GM20000 (cell line): ENCODE measurements around the gene SH3PXD2A.

Source experiments
- DNase-seq: peaks from one replicate; pipeline ENCODE4 v3.0.0; 2012; ENCODE audit warnings: low spot score
- TF ChIP-seq, protein P1 (sequence below): IDR thresholded peaks from 2 replicates; pipeline ENCODE4 v1.5.1; 2012; ENCODE audit warnings: mild to moderate bottlenecking, control low read depth; ENCODE audit errors: extremely low read depth, missing control alignments

Gene SH3PXD2A

DNA sequence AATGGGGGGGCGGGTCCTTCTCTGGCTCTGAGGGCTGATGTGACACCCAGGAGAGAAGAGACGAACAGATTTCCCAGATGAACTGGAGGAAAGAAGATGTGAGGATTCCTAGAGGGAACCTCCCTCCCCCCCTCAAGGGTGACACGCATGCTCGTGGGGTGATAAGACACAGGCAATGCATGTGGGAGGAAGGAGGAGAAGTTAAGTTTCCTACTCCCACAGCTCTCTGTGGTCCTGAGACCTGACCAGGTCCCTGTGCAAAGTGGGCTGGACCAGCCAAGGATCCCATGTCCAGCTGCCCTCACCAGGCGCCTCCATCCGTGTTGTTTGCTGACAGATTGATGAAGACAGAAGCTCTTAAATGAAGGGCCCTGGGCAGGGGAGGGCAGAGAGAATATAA, 112.6 kb downstream of the SH3PXD2A start:
- TF ChIP-seq, protein P1, sequence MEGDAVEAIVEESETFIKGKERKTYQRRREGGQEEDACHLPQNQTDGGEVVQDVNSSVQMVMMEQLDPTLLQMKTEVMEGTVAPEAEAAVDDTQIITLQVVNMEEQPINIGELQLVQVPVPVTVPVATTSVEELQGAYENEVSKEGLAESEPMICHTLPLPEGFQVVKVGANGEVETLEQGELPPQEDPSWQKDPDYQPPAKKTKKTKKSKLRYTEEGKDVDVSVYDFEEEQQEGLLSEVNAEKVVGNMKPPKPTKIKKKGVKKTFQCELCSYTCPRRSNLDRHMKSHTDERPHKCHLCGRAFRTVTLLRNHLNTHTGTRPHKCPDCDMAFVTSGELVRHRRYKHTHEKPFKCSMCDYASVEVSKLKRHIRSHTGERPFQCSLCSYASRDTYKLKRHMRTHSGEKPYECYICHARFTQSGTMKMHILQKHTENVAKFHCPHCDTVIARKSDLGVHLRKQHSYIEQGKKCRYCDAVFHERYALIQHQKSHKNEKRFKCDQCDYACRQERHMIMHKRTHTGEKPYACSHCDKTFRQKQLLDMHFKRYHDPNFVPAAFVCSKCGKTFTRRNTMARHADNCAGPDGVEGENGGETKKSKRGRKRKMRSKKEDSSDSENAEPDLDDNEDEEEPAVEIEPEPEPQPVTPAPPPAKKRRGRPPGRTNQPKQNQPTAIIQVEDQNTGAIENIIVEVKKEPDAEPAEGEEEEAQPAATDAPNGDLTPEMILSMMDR, result no peak
- DNase-seq, result no peak

DNA sequence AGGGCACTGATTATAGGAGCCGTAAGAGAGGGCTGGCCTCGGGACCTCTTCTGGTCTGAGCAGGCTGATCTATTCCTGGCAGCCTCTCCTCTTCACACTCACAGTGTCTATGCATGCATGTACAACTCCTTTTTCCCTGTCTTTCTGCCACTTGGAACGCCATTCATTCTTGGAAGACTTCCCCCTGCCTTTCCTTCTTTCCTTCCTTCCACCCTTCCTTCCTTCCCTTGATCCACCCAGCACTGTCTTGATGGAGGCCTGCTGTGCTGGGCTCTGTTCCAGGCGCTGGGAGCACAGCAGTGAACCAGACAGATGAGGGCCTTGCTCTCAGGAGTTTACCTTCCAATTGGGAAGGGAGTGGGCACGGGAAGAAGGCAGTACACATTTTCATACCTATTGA, 114.8 kb downstream of the SH3PXD2A start:
- no peak for DNase-seq
- TF ChIP-seq, protein P1, result no peak

DNA sequence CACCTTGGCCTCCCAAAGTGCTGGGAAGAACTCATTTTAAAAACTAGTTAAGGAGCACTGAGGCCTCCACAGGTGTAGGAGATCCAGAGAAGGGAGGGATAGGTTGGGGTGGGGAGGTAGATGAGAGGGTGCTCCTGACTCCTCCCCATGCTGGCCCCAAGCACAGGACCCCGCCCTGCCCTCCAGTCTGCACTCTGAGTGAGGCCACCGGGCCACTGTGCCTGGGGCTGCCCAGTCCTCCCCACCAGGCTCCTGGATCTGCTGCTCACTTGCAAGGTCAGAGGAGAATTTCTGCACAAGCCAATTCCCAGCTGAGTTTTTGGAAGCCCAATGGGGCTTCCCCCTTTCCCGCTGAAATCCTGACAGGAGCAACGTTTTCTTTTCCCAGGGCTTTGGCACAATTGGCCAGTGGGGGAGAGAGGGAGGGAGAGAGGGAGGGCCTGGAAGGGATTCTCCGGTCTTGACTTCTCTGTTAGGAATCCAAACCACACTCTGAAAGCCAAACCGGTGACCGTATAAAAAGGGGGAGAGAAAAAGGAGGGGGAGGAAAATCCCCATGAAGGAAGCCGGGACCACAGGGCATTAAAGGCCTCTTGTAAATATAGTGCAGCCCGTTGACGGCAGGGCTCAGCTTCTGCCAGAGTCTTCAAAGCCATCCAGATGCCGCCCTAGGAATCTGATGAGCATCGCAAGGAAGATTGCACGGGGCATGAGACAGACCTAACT, 116.2 kb downstream of the SH3PXD2A start:
- DNase-seq, result no peak
- TF ChIP-seq, protein P1, result no peak

DNA sequence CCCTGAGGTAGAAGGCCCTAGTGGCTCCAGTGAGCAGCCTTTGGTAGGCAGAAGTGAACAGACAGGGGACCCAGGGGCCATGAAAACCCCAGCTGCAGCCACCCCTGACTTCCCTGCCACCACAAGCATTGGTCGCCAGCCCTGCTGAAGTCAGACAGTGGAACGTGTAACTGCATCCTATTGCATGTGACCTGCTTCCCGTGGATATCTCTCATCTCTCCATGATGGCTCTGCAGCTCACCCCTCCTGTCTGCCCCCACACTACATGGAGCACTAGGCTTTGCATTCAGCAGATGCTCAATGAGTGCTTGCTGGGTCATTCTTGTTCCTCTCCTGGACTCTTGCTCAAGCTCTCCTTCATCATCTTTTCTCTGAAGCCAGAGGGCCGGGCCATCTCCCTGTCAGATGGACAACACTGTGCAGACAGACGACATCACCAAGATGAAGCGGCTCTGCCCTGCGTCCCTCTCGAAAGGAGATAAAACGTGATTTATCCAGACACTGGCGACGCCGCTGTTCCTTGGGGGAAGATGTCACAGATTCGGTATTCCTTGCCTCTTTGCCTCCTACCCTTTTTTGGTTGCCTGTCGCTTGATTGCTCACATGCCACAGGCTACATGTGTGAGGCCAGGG, 117.5 kb downstream of the SH3PXD2A start:
- DNase-seq, result no peak
- TF ChIP-seq, protein P1, result no peak

DNA sequence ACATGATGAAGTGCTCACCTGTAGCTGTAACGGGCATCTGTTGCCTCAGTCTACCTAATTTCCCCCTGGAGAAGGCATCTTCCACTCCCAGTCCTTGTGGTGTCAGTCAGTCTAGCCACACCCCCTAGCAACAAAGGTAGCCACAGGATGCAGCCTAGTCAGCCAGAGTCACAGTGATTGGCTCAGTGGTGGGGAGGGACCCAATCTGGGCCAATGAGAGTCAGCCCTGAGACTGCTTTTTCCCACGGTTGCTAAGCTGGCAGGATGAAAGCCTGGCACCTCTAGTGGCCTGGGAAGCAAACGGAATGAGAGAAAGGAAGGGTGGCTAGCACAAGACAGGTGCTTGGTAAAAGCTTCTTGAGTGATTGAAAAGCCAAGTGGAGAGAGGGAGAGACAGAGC, 118.6 kb downstream of the SH3PXD2A start:
- TF ChIP-seq, protein P1, result no peak
- no peak for DNase-seq

DNA sequence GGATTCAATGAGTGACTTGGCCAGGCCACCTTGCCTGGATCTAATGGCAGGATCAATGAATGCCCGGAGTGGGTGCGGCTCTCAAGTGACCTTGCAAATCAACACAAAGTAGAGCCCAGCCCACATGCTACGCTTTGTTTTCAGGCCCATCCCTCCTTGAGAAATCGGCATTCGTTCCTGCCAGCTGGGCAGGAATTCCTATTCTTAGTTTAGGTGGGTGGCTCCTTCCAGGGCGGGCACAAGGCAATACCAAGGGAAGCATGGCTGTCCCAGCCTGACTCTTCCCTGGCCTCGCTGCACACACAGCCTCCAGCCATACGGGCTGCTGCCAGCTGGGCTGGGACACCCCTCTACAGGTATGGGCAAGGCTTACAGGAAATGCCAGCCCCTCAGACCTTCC, 119.3 kb downstream of the SH3PXD2A start:
- TF ChIP-seq, protein P1, result no peak
- no peak for DNase-seq

DNA sequence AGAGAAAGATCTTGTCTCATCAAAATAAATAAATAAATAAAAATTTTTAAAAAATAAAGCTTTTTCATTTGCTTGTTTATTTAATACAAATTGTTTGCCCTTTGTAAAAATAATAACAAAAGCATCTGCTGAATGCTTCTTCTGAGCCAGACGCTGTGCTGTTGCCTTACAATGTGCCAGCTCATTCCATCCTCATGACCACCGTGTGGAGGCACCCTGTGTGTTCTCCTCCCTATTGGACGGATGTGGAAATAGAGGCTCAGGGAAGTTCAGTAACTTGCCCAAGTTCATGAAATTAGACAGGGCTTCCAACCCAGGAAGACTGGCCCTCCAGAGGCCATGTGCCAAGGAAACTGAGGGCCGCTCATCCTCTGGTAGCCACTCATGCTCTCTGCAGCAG, 120.6 kb downstream of the SH3PXD2A start:
- DNase-seq, result no peak
- TF ChIP-seq, protein P1, result no peak
